22Rv1 (cell line): ENCODE data around the gene TSSK3.

Experiments
- CTCF ChIP-seq: fragments of 450-650 bp; IDR thresholded peaks from 2 replicates; pipeline ENCODE4 v1.5.1; 2017; ENCODE audit warnings: mild to moderate bottlenecking
- ZFX ChIP-seq: fragments of 450-650 bp; IDR thresholded peaks from 2 replicates; pipeline ENCODE4 v1.6.1; 2017; ENCODE audit warnings: antibody characterized with exemption, borderline replicate concordance

GRCh38 chr1:32334274-32334861, 28.0 kb upstream of the TSSK3 start:
- no peak for TF ChIP-seq CTCF
- TF ChIP-seq ZFX, result no peak
